ENCODE measurements around the gene SDHD. TPM values are rescaled to one million over a fixed set of nuclear protein-coding genes. Genes with fewer than 3 reads are reported as not detected.
"Not testable (repeated sequence)": the region's sequence is repeated elsewhere in the genome, so short reads cannot be mapped to it uniquely, and the experiment has no call there.

The SDHD gene
- total RNA-seq, 2 experiments from 2014 or later, result 98.2 to 99.4 TPM

- Mint-ChIP-seq H3K9me3 (ENCODE audit: insufficient read depth) (no peaks in the 10 kb centered on the region), H3K27ac (no peak overlapping the region), H3K4me3 (no peak overlapping the region), H3K36me3 (ENCODE audit: low read depth) (peaks cover 10% of the 10 kb centered on the region), H3K27me3 (ENCODE audit: low read depth) (no peaks in the 10 kb centered on the region), H3K4me1 (ENCODE audit: low read depth) (no peaks in the 10 kb centered on the region)
- POLR2A ChIA-PET, result no interaction called here
- ATAC-seq (no peak), DNase-seq (no peak)
- CTCF ChIA-PET, result no interaction called here
These were observed 23.8 kb upstream of the SDHD start for GRCh38 chr11:112062923-112063322.

GRCh38 chr11:112073941-112074811 lies 12.5 kb upstream of the SDHD start, which contains the start of the genes NKAPD1 and PIH1D2:
Gene NKAPD1, plus strand, starts transcription at chr11:112074299. Its CDS starts 1,276 bp downstream, at chr11:112075575.
Gene PIH1D2, minus strand, starts transcription at chr11:112074017. Its CDS starts 843 bp downstream, at chr11:112073174.
- POLR2A ChIA-PET, result interaction anchor here (0.8 to 1.2 kb wide), 4 partner anchors 10 to 138 kb away, joined by 3 to 5 read pairs (median 4); partner anchors contain the start of genes SDHD and TIMM8B
- Mint-ChIP-seq H3K27me3 (ENCODE audit: low read depth) (peaks cover 10% of the 10 kb centered on the region), H3K4me1 (ENCODE audit: low read depth) (peaks cover 28% of the 10 kb centered on the region), H3K9me3 (ENCODE audit: insufficient read depth) (no peaks in the 10 kb centered on the region), H3K4me3 (peak within 1 kb of the TSS; percentile 94), H3K27ac (peak within 1 kb of the TSS; percentile 96), H3K36me3 (ENCODE audit: low read depth) (peaks cover 24% of the 10 kb centered on the region)
- CTCF ChIA-PET, result interaction anchor here (1.5 kb wide), 1 partner anchor 143 kb away, joined by 11 read pairs; no protein-coding TSS in a partner anchor
- ATAC-seq (peak; percentile 85), DNase-seq (peak; percentile 85)

DNA sequence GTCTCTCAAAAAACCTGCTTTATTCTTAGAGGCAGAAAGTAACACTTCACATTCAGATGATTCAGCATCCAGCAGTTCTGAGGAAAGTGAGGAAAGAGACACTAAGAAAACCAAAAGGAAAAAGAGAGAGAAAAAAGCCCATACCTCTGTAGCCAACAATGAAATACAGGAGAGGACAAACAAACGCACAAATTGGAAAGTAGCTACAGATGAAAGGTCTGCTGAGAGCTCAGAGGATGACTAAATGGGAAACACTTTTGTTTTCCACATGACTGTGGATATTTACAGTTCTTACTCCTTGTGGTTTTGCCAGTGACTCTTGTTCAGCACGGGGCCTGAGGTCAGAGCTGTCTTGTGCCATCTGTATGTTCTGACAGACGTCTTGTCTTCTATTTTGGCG lies 3.9 kb upstream of the SDHD start:
- Mint-ChIP-seq H3K36me3 (ENCODE audit: low read depth) (peaks cover 73% of the 10 kb centered on the region), H3K27me3 (ENCODE audit: low read depth) (no peaks in the 10 kb centered on the region)

DNA sequence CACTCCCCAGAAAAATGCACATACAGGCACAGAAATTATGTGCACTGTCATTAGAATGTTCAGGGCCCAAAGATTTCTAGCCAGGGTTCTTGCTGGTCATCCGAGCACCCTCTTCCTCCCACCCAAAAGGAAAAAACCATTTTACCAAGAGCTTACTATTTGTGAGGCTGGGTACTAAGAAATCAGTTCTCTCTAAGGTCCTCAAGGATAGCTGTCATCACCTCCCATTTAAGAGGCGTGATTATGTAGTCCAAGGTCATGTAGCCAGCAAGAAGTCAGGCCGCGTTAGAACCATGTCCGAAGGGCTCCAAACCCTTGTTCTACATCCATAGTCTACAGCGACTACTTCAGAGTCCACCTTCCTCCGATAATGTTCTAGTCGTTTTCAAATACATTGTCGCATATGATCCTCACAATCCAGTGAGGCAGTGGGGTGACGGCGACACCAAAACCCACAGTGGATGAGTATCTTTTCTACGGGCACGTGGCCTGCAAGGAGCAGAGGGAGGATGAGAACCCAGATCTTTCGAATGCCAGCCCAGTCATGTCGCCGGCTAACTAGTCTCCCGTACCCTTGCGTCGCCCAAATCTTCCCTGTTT lies 751 bp upstream of the SDHD start:
- peak; percentile 50 for ATAC-seq
- peaks cover 60% of the 10 kb centered on the region for H3K4me1 Mint-ChIP-seq (ENCODE audit: low read depth)
- H3K4me3 Mint-ChIP-seq, result peak overlapping the region; percentile 99
- ChIA-PET POLR2A (interaction anchor here (0.6 to 1.5 kb wide), 6 partner anchors 11 to 321 kb away, joined by 3 read pairs; partner anchors contain the start of genes NKAPD1 and PIH1D2), CTCF (interaction anchor here (0.9 to 2.5 kb wide), 4 partner anchors 90 to 214 kb away, joined by 4 to 9 read pairs (median 5); partner anchors contain the start of genes ALG9 and BCO2)
- H3K36me3 Mint-ChIP-seq (ENCODE audit: low read depth), result peaks cover 82% of the 10 kb centered on the region
- H3K9me3 Mint-ChIP-seq (ENCODE audit: insufficient read depth), result no peaks in the 10 kb centered on the region
- peak overlapping the region; percentile 96 for H3K27ac Mint-ChIP-seq
- DNase-seq, result peak; percentile 64
- no peaks in the 10 kb centered on the region for H3K27me3 Mint-ChIP-seq (ENCODE audit: low read depth)

More for the DNA sequence above, 3.9 kb upstream of the SDHD start:
- ChIA-PET CTCF (interaction anchor here (0.6 to 1.0 kb wide), 2 partner anchors 57 to 151 kb away, joined by 3 to 4 read pairs; partner anchors contain the start of gene DLAT), POLR2A (no interaction called here)
- no peaks in the 10 kb centered on the region for H3K9me3 Mint-ChIP-seq (ENCODE audit: insufficient read depth)
- ATAC-seq (no peak), DNase-seq (no peak)
- H3K27ac Mint-ChIP-seq, result peak overlapping the region; percentile 76
- no peak overlapping the region for H3K4me3 Mint-ChIP-seq
- H3K4me1 Mint-ChIP-seq (ENCODE audit: low read depth), result peaks cover 42% of the 10 kb centered on the region

DNA sequence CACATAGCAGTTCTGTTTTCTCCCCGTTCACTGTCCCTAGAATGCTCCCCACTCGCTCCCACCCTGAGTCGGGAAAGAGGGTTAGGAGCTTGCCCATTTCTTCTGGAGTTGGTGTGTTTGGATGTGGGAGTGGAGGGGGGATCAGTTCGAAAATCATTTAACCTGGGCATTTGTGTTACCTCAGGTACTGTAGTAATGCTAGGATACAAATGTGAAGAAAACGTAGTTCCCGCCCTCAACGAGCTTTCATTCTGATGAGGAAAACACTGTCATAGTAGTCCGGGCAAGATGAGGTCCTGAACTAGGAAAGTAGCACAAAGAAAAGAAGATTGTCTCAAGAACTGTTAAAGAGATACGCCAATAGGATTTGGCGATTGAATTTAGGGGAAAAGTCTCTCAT lies 539 bp downstream of the SDHD start:
- no peaks in the 10 kb centered on the region for H3K27me3 Mint-ChIP-seq (ENCODE audit: low read depth)
- DNase-seq (no peak), ATAC-seq (no peak)
- no peaks in the 10 kb centered on the region for H3K9me3 Mint-ChIP-seq (ENCODE audit: insufficient read depth)
- peak overlapping the region; percentile 96 for H3K27ac Mint-ChIP-seq
- H3K36me3 Mint-ChIP-seq (ENCODE audit: low read depth), result peaks cover 88% of the 10 kb centered on the region
- CTCF ChIA-PET, result interaction anchor here (0.9 to 2.5 kb wide), 6 partner anchors 25 to 216 kb away, joined by 3 to 9 read pairs (median 5); partner anchors contain the start of genes ALG9 and BCO2
- H3K4me3 Mint-ChIP-seq, result peak overlapping the region; percentile 99
- POLR2A ChIA-PET, result interaction anchor here (0.8 to 1.5 kb wide), 5 partner anchors 12 to 161 kb away, joined by 3 to 5 read pairs (median 3); partner anchors contain the start of genes NKAPD1 and PIH1D2
- H3K4me1 Mint-ChIP-seq (ENCODE audit: low read depth), result peaks cover 58% of the 10 kb centered on the region

- DNase-seq; ATAC-seq; H3K4me1 Mint-ChIP-seq (ENCODE audit: low read depth); H3K27ac Mint-ChIP-seq; H3K4me3 Mint-ChIP-seq; H3K27me3 Mint-ChIP-seq (ENCODE audit: low read depth); POLR2A ChIA-PET; CTCF ChIA-PET; H3K9me3 Mint-ChIP-seq (ENCODE audit: insufficient read depth): not testable (repeated sequence)
- H3K36me3 Mint-ChIP-seq (ENCODE audit: low read depth), result peaks cover 38% of the 10 kb centered on the region
These were observed 8.6 kb downstream of the SDHD start for GRCh38 chr11:112095302-112095701.

DNA sequence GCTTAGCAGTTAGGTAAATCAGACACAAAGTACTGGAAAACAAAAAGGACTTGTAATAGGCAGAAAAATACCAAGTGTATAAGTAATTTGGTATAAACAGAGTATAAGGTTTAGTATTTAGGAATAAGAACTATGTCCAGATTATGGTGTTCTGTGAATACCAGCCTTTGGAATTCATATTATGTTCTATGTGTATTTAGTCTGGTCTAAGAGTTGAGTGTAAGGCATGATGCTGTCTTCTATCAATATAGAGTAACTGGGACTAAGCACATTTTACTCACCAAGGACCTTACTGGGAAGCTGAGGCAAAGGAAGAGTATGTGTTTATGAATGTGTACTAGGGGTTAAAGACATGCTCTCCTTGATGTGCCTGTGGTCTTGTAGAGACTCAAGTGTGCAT lies 9.5 kb downstream of the SDHD start:
- H3K9me3 Mint-ChIP-seq (ENCODE audit: insufficient read depth), result no peaks in the 10 kb centered on the region
- ChIA-PET POLR2A (no interaction called here), CTCF (interaction anchor here (1.1 kb wide), 1 partner anchor 16 kb away, joined by 3 read pairs; no protein-coding TSS in a partner anchor)
- H3K4me3 Mint-ChIP-seq, result no peak overlapping the region
- H3K4me1 Mint-ChIP-seq (ENCODE audit: low read depth), result no peaks in the 10 kb centered on the region
- no peak overlapping the region for H3K27ac Mint-ChIP-seq
- H3K27me3 Mint-ChIP-seq (ENCODE audit: low read depth), result no peaks in the 10 kb centered on the region
- DNase-seq (no peak), ATAC-seq (no peak)
- H3K36me3 Mint-ChIP-seq (ENCODE audit: low read depth), result peaks cover 32% of the 10 kb centered on the region

DNA sequence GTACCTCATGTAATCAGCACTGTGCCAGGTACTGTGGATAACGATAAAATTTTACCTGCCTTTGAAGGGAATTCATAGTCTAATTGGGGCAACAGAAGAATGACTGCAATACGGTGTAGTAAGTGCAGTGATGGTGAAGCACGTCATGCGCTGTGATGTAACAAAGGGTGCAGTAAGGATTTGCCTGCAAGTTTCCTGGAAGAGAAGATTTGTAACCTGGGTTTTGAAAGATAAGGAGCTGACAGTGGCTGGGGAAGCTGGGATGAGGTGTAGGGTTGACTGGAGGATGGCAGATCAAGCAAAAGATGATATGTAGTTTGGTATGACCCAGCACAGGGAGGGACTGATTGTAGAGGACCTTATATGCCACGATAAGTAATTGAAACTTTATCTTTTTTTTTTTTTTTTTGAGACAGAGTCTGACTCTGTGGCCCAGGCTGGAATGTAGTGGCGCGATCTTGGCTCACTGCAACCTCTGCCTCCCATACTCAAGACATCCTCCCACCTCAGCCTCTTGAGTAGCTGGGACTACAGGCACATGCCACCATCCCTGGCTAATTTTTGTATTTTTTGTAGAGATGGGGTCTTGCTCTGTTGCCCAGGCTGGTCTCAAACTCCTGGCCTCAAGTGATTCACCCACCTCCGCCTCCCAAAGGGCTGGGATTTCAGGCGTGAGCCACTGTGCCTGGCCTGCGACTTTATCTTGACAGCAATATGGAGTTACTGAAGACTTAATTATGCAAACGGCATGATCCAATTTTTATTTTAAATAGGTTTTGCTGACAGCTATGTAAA lies 11.3 kb downstream of the SDHD start:
- Mint-ChIP-seq H3K36me3 (ENCODE audit: low read depth) (peaks cover 20% of the 10 kb centered on the region), H3K4me3 (no peak overlapping the region), H3K27me3 (ENCODE audit: low read depth) (no peaks in the 10 kb centered on the region), H3K9me3 (ENCODE audit: insufficient read depth) (no peaks in the 10 kb centered on the region), H3K27ac (no peak overlapping the region), H3K4me1 (ENCODE audit: low read depth) (no peaks in the 10 kb centered on the region)
- no peak for ATAC-seq
- ChIA-PET POLR2A (interaction anchor here (0.7 to 1.4 kb wide), 2 partner anchors 8 to 12 kb away, joined by 3 to 4 read pairs; partner anchors contain the start of genes SDHD and TIMM8B), CTCF (interaction anchor here (1.0 kb wide), 1 partner anchor 16 kb away, joined by 3 read pairs; no protein-coding TSS in a partner anchor)
- DNase-seq, result no peak

GRCh38 chr11:112100462-112100861 lies 13.8 kb downstream of the SDHD start:
- no peaks in the 10 kb centered on the region for H3K4me1 Mint-ChIP-seq (ENCODE audit: low read depth)
- H3K4me3 Mint-ChIP-seq, result no peak overlapping the region
- H3K9me3 Mint-ChIP-seq (ENCODE audit: insufficient read depth), result no peaks in the 10 kb centered on the region
- DNase-seq, result no peak
- POLR2A ChIA-PET, result no interaction called here
- peaks cover 7% of the 10 kb centered on the region for H3K36me3 Mint-ChIP-seq (ENCODE audit: low read depth)
- CTCF ChIA-PET, result interaction anchor here (7.7 kb wide), 1 partner anchor 14 kb away, joined by 42 read pairs; no protein-coding TSS in a partner anchor
- H3K27ac Mint-ChIP-seq, result no peak overlapping the region
- H3K27me3 Mint-ChIP-seq (ENCODE audit: low read depth), result no peaks in the 10 kb centered on the region
- ATAC-seq, result no peak

DNA sequence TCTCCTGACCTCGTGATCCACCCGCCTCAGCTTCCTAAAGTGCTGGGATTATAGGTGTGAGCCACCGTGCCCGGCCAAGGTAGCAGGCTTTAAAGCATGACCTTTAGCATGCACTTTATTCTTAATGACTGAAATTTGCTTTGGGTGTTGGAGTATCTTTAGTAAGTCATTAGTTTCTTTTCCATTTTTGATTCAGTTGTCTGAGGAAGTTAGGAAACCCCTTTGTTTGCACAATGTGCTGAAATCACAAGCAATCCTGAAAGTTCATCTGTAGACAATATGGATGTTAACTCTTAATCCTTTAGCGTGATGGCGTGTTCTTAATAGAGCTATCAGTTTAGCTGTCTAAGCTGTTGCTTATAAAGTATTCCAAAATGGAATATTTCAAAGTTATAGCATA lies 16.8 kb downstream of the SDHD start:
- POLR2A ChIA-PET, result interaction anchor here (0.7 to 0.8 kb wide), 2 partner anchors 11 to 12 kb away, joined by 3 read pairs; no protein-coding TSS in a partner anchor
- DNase-seq, result no peak

GRCh38 chr11:112106070-112106469 lies 19.4 kb downstream of the SDHD start:
- DNase-seq, result no peak
- no peaks in the 10 kb centered on the region for H3K36me3 Mint-ChIP-seq (ENCODE audit: low read depth)
- H3K27ac Mint-ChIP-seq, result no peak overlapping the region
- CTCF ChIA-PET, result interaction anchor here (7.7 kb wide), 1 partner anchor 8 kb away, joined by 42 read pairs; no protein-coding TSS in a partner anchor
- no peaks in the 10 kb centered on the region for H3K27me3 Mint-ChIP-seq (ENCODE audit: low read depth)
- POLR2A ChIA-PET, result interaction anchor here (0.6 to 1.2 kb wide), 3 partner anchors 9 to 170 kb away, joined by 3 to 4 read pairs (median 3); partner anchors contain the start of genes SDHD and TIMM8B
- H3K4me1 Mint-ChIP-seq (ENCODE audit: low read depth), result no peaks in the 10 kb centered on the region
- no peak for ATAC-seq
- no peaks in the 10 kb centered on the region for H3K9me3 Mint-ChIP-seq (ENCODE audit: insufficient read depth)
- no peak overlapping the region for H3K4me3 Mint-ChIP-seq

More for the DNA sequence above, 16.8 kb downstream of the SDHD start:
- no peaks in the 10 kb centered on the region for H3K27me3 Mint-ChIP-seq (ENCODE audit: low read depth)
- no peaks in the 10 kb centered on the region for H3K4me1 Mint-ChIP-seq (ENCODE audit: low read depth)
- ATAC-seq, result no peak
- CTCF ChIA-PET, result interaction anchor here (1.4 to 7.7 kb wide), 2 partner anchors 11 to 177 kb away, joined by 5 to 42 read pairs; no protein-coding TSS in a partner anchor
- H3K9me3 Mint-ChIP-seq (ENCODE audit: insufficient read depth), result no peaks in the 10 kb centered on the region
- H3K27ac Mint-ChIP-seq, result no peak overlapping the region
- H3K4me3 Mint-ChIP-seq, result no peak overlapping the region
- no peaks in the 10 kb centered on the region for H3K36me3 Mint-ChIP-seq (ENCODE audit: low read depth)

Measured in activated CD8-positive, alpha-beta T cell treated with anti-CD3 and anti-CD28 coated beads, Interleukin-2, amount 10 ng/mL, durations not matched to agents 7 days and 5 days (primary cell).